Ecto neural progenitor cell (in vitro differentiated cells): Measurements from ENCODE around the gene KCNAB2.
"Not testable (repeated sequence)": the region's sequence is repeated elsewhere in the genome, so short reads cannot be mapped to it uniquely, and the experiment has no call there.

Experiments
- DNase-seq: peaks from one replicate; pipeline ENCODE4 v3.0.0-alpha.2; 2018; ENCODE audit warnings: low spot score

Gene KCNAB2

DNA sequence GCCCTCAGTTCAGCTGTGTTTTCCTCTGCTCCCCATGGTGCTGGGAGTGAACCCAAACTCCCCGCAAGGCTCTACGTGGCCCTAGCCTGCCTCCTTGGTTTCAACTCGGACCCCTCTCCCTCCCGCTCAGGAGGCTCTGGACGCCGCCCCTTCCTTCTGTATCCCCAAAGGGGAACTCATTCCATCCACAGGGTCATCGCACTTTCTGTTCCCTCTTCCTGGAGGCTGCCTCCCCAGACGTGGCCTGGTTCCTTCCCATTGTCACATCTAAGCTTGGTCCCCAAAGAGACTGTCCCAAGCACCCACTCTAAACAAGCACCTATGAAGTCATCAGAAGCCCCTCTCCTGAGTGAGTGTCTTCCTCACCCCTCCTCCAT, 10.9 kb downstream of the KCNAB2 start:
- no peak for DNase-seq

DNA sequence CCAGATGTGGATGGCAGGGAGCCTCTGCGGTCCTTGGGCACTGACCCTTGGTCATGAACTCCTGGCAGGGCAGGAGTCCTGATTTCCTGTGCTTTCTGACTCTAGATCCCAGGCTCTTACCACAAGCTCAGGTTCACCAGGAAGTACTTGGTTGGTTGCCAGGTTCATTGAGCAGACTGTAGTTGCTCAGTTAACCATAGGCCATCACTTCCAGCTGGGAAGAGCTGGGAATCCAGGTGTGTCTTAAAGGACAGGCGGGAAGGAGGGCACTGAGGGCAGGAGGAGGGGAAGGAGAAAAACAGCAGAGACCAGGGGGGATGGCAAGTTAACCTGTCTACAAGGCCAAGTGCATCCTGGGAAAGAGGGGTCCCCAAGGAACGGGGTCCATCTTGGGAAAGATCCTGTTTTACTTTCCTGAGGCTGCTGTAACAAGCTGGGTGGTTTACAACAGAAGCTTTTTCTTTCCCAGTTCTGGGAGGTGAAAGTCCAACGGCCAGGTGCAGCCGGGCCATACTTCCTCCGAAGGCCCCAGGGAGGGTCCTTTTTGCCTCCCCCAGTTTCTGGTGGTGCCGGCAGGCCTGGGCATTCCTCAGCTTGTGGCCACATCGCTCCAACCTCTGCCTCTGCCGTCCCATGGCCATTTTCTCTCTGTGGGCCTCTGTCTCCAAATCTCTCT, 11.6 kb downstream of the KCNAB2 start:
- no peak for DNase-seq

DNA sequence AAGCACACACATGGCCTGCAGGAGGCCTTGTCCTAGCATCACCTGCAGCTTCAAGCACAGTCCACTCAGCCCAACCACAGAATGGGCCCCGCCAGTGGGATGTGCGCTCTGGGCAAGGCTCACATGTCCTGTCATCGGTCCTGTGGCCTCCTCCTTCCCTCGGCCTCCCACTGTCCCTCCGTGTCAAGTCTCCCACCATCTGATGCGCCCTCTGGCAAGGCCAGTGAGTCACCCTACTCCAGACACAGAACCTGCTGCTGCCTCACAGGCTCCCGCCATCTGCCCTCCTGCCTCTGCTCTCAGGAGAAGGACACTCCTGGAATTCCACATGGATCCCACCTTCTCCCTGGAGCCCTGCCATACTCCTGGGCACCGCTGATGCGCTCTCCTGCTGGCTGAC, 14.2 kb downstream of the KCNAB2 start:
- no peak for DNase-seq

DNA sequence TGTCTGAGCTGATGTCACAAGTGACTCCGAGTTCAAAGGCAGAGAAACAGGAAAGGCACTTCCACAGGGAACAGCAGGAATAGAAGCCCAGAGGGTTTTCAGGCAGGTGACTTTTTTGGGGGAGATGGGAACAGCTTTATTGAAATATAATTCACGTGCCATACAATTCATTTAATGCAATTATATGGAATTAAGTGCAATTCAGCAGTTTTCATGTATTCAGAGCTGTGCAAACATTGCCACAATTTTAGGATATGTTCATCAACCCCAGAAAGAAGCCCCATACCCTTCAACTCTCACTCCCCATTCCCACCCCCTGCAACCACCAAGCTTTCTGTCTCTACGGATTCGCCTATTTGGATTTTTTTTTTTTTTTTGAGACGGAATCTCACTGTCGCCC, 17.0 kb downstream of the KCNAB2 start:
- DNase-seq = no peak

DNA sequence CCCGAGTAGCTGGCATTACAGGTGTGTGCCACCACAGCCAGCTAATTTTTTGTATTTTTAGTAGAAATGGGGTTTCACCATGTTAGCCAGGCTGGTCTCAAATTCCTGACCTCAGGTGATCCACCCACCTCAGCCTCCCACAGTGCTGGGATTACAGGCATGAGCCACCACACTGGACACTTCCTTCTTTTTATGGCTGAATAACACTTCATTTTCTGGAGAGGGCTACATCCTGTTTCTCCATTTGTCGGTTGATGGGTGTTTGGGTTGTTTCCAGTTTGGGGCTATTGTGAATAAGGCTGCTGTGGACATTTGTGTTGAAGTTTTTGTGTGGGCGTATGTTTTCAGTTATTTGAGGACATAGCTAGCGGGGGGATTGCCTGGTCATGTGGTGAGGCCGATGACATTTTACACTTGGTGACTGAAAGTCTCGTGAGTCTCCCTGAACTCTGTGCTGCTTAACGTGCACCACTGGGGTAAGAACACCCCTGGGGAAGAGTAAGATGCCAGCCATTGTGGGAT, 17.9 kb downstream of the KCNAB2 start:
- not testable (repeated sequence) for DNase-seq

DNA sequence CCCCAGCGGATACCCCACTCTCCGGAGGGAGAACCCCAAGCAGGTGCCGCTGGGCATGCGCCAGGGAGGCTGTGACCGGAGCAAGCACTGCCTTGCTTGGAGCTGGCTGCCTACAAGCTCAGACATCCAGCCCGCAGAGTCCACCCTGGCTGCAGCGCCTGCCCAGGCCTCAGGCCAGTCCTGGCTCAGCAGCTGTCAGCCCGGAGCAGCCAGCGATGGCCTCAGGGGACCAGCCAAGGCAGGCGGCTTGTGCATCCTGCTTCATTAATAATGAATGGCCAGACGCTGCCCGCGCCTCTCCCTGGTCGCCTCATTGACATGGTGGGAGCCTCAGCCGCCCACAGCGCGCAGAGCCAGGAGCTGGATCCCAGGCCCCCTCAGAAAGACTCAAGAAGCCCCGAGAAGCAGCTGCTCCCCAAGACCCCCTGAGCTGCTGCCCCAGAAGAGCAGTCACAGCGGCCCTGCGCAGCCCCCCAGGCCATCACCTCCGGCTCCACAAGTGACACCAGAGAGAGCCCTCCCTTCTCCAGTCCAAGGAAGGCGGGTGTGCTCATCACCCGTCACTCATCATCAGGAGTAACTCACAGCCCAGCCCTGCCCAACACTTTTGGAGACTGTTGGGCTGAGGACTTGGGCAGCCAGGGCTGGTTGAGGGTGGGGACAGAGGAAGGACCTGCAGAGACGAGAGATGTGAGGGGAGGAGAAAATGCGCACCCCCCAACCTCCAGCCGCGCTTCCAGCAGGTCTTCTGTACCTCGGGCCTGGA, 19.6 kb downstream of the KCNAB2 start:
- no peak for DNase-seq

DNA sequence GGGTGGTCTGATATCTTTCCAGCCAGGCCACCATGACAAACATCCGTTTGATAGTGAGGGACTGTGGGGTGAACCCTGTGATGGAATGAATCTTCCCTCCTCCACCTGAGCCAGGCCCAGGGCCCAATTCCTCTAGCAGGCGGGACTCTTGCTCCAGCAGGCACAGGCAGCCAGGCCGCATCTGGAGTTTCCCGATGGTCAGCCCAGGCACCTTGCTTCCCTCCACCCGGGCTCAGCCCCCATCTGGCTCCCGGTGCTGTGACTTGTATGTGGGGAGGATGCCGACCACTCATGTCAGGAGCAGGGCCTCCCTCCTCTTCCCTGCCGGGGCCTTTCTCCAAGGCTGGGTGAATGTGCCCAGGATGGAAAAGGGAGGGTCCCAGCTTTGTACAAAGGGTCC, 21.0 kb downstream of the KCNAB2 start:
- DNase-seq = no peak

DNA sequence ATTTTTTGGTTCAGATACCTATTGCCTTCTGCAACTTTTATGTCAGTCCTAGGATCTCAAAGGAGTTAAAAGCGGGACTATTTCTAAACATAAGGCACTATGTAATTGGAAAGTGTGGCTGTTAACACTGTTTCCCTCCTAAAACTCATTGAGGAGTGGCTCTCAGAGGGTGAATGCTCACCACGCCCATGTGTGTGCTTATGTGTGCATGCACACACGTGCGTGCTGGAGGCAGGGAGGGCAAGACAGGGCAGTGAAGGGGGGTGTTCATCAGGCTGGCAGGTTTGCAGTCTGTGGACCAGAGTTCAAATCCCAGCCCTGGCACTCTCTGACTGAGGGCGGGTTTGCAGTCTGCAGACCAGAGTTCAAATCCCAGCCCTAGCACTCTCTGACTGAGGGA, 22.4 kb downstream of the KCNAB2 start:
- no peak for DNase-seq

DNA sequence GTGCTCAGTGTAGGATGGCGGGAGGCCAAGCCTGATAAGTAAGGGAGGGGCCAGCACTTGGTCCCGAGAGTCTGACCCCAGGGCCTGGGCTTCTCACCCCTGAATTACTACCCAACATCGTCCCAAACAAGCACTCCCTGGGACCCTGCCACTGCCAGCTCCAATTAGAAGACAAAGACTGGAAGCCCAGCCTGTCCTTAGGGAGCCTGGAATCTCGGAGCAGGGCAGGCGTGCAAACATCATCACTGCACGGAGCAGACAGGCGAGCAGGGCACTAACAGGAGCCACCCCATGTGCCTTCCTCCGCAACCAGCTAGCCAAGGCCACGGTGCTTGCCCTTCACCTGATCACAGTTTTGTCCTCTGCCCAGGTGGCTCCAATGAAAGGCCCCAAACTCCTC, 23.2 kb downstream of the KCNAB2 start:
- DNase-seq = no peak

DNA sequence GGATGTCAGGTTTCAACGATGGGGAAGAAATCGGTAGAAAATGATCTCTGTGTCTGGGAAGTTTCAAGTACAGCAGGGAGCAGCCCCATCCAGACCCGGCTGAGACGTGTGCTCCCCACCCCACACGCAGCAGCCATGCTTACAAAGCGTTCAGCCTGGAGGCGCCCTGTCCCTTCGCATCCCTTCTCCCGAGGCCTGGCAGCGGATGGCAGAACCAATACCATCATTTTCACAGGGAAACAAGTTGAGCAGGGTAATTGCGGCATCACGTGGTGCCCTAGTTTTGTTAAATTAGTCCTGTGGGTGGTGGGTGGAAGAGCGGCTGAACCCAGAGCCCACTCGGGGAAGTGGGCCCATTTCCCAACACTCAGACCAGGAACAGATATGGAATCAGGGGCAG, 23.9 kb downstream of the KCNAB2 start:
- no peak for DNase-seq

DNA sequence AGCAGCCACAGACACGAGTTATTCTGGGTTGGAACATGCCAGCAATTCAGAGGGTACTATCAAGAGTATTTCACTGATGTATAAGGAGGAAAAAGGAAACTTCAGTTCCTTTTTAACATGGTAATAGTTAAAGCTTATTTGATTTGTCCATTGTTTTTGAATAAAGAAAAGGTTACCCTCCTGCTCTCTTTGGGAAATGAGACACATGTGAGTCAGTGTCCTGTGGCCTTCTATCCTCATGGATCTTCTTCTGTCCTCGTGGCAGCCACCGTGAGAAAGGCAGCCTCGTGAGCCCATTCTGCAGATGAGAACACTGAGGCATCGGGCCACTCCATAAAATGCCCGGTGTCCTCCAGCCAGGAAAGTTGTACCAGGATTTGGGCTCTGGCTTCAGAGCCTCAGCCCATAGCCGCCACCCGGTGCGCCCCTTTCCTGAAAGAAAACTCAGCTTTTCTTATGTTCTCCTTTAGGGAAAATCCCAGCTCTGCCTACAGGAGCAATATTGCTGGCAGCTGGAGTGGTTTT, 24.8 kb downstream of the KCNAB2 start:
- DNase-seq = no peak

DNA sequence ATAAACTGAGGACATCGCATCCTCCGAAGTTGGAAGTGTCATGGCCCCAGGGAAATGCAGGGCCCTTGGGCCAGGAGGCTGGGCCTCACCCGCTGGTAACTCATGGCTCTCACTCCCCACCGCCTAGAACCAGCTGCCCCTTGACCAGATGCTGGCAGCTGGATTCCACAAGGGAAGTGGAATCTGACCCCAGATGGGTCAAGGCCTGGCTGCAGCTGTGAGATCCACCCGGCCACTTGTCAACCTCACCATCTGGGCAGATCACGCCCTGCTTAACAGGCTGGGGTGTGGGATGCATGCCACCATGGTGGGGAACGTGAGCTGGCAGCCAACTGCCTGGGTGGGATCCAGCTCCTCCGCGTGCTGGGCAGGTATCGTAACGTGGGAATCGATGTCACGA, 25.5 kb downstream of the KCNAB2 start:
- no peak for DNase-seq

DNA sequence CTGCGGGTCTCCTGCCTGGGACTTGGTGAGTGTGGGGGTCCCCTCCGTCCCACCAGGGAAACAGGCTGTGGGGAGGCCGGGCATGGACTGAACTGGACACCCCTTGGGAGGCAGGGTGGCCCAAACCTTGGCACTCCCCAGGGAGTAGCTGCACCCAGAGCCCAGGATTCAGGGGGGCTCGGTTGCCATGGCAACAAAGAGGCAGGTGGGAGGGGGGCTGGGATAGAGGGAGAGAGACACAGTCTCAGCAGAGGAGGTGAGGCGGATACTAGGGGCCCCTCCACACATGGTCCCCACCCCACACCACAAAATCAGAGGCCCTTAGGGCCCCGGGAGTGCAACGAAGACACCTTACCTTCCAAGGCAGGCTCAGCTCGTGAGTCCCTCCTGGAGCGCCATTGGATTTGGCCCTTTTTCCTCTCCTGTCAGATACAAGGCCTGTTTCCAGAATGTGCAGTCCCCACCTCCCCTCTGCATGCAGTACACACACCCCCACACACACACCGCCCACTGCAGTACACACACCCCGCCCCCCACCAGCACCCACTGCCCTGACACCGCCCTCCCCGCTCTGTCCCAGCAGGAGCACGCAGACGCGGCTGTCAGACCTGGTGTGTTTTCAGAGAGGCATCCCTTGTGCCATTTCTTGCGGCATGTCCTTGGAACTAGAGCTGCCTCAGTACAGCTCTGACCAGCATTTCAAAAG, 27.2 kb downstream of the KCNAB2 start:
- DNase-seq = no peak

DNA sequence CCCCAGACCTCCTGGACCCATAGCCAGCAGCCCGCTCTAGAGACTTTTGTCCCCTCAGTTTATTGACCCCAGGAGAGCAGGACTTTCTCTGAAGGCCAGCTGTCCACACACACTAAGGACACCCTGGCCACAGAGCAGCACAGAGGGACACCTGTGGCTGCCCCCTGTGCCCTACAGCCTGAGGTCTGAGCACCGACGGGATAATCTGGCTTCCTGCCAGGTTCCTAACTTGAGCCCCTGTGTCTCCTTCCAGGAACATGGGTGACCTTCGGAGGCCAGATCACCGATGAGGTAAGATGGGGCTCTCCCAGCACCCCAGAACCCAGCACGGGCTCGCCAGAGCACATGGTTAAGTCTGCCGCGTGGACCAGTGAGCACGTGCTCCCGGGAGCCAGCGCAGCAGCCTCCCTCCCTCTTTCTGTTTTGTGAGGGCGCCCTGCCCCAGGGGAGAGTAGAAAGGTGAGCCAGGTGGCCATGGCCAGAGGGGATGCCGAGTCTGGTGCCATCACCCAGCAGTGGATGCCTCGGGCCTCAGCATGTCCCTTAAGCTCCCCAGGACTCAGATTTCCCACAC, 27.9 kb downstream of the KCNAB2 start:
- no peak for DNase-seq

DNA sequence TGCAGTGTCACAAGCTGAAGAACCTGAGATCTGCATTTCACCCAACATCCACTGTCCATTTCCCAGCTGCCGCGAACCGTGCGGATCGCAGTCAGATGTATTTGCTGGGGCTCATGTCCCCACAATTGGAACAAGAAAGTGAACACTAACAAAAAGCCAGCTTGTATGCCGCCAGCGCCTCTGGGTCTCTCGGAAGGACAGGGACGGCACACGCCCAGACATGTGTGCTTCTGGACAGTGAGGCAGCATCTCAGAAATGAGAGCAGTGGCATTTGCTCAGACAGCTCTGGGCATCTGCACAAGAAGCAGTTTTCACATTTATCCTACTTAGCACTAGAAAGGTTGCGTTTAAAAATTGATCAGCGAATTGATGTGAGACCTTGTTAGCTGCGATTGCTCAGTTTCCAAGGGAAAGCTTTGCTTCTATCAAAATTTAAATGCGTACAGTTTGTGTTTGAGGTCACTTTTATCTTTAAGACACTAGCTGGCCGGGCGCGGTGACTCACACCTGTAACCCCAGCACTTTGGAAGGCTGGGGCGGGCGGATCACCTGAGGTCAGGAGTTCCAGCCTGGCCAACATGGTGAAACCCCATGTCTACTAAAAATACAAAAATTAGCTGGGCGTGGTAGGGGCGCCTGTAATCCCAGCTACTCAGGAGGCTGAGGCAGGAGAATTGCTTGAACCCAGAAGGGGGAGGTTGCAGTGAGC, 28.7 kb downstream of the KCNAB2 start:
- no peak for DNase-seq

DNA sequence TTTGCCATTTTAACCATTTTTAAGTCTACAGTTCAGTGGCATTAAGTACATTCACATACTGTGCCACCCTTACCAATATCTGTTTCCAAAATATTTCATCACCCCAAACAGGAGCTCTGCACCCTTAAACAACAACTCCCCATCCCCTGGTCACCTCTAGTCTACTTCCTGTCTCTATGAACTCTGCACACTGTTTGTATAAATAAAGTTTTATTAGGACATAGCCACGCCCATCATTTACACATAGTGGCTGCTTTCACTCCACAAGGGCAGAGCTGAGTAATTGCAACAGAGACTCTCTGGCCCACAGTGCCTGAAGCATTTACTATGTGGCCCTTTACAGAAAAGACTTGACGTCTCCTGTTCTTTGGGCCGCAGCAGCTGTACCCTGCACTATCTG, 30.1 kb downstream of the KCNAB2 start:
- no peak for DNase-seq

DNA sequence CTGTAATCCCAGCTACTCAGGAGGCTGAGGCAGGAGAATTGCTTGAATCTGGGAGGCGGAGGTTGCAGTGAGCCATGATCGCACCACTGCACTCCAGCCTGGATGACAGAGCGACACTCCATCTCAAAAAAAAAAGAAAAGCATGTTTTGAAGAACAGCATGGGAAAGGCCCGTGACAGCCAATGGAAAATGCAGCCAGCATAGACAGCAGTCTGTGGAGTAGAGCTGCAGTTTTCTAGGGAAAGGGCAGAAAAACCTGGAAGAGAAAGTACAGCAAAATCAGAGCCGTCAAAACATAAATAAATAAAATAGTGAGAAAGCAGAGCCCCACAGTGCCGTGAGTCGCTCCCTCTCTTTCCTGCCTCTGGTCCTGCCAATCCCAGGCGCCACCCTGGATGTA, 31.4 kb downstream of the KCNAB2 start:
- not testable (repeated sequence) for DNase-seq

DNA sequence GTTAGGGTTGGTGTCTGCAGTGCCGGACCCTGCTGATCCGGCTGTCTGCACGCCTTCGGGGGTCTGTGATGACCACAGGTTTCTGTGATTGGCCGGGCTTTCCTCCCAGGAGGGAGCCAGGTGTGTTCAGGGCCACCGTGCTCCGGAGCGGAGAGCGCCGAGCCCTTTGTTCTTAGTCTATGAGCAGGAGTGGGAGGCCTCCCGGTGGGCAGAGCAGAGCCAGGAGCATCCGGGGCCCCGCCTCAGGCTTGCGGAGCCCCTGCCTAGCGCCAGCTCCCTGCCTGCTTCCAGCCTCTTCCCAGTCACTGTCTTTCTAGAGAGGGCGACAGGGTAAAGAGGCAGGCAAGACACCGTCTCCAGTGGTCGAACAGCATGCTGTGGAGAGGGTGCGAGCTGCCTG, 31.8 kb downstream of the KCNAB2 start:
- DNase-seq = no peak

DNA sequence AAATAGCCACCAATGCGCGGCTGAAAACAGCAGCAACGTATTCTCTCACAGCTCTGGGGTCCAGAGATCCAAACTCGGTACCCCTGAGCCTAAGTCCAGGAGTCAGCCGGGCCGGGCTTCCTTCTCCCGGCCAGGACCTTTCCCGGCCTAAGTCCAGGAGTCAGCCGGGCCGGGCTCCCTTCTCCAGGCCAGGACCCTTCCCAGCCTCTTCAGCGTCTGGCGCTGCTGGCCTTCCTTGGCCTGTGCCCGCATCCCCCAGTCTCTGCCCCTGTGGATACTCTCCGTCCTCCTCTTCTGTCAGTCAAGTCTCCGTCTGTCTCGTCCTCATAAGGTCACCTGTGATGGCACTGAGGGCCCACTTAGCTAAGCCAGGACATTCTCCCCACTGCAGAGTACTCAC, 32.2 kb downstream of the KCNAB2 start:
- DNase-seq = no peak

DNA sequence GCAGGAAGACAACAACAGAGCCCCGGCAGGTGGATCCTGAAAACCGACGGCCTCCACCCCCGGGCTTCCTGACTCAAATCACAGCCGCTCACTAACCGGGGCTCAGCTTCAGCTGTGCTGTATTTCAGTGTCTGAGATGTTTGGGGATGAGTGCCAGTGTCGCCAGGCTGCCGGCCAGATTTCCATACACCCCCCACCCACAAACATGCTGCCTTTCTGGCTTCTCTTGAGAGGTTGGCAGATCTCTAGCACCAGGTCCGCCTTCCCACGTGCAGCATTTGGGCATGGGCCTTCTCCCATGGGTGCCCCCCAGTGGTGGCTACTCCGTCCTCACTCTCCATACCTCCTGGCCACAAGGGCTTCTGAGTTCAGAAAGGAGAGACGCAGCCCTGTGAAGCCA, 34.8 kb downstream of the KCNAB2 start:
- DNase-seq = no peak

DNA sequence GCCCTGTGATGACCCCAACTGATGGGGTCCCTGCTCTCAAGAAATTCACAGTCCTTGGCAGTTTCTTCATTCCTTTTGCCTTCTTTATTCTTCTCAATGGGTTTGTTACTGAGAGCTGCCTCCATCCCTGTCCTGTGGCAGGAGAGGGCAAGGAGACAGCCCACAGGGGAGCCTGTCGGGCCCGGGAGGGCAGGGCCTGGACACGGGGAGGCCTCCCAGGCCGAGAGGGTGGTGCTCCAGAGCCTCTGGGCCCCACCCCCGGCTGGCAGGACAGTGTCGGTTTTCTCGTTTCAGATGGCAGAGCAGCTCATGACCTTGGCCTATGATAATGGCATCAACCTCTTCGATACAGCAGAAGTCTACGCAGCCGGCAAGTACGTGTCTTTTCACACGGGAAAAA, 36.2 kb downstream of the KCNAB2 start:
- no peak for DNase-seq

DNA sequence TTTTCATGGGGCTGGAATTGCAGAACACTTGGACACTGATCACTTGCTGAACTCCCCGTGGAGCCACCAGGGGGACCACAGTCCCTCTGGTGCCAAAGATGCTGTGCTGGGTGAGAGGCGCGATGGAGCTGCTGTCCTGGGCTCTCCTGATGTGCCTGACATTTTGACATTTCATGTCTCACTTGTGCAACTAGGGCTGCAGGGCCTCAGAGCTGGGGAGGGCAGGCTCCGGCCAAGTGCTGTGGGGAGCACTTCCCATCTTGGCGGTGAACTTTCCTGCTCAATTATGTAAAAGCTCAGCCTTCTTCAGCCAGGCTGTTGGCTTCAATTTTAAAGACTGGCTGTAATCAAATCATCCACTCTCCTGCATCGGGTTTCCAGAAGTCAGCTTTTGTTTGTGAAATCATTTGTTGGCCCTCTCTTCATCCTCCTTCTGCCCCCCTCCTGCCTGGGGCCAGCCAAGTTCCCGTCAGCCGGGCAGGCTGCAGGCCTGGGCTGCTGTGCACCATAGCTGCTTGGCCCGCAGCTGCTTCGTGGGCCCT, 36.8 kb downstream of the KCNAB2 start:
- no peak for DNase-seq
